Trophoblast cell (in vitro differentiated cells and primary cell): Measurements from ENCODE around the gene LRRC59.

Source experiments
- DNase-seq, 2 donors: peaks; one replicate each; pipeline ENCODE4 v3.0.0-alpha.2; 2016
- H2AFZ ChIP-seq: 2 replicates; pipeline ENCODE4 v1.6.1; 2013; ENCODE audit warnings: low read length, moderate library complexity, mild to moderate bottlenecking; ENCODE audit not compliant: insufficient read depth, poor library complexity
- H2AK5ac ChIP-seq: 2 replicates; pipeline ENCODE4 v1.6.1; 2013; ENCODE audit warnings: mild to moderate bottlenecking, low read length
- H2BK120ac ChIP-seq: 2 replicates; pipeline ENCODE4 v1.6.1; 2013; ENCODE audit warnings: low read length, mild to moderate bottlenecking, moderate library complexity; ENCODE audit not compliant: insufficient read depth, poor library complexity
- H2BK12ac ChIP-seq: 2 replicates; pipeline ENCODE4 v1.6.1; 2013; ENCODE audit warnings: mild to moderate bottlenecking, low read length, moderate library complexity
- H2BK5ac ChIP-seq: 2 replicates; pipeline ENCODE4 v1.6.1; 2013; ENCODE audit warnings: low read length, low read depth, moderate library complexity, mild to moderate bottlenecking; ENCODE audit not compliant: poor library complexity
- H3K14ac ChIP-seq: 2 replicates; pipeline ENCODE4 v1.6.1; 2013; ENCODE audit warnings: mild to moderate bottlenecking, low read length
- H3K18ac ChIP-seq: 2 replicates; pipeline ENCODE4 v1.6.1; 2013; ENCODE audit warnings: mild to moderate bottlenecking, low read length
- H3K23ac ChIP-seq: 2 replicates; pipeline ENCODE4 v1.6.1; 2013; ENCODE audit warnings: low read length
- H3K27ac ChIP-seq: 2 replicates; pipeline ENCODE4 v1.5.1; 2013; ENCODE audit warnings: low read depth, mild to moderate bottlenecking, inconsistent platforms, low read length, moderate library complexity
- H3K27me3 ChIP-seq: 2 replicates; pipeline ENCODE4 v1.6.1; 2013; ENCODE audit warnings: inconsistent platforms, mild to moderate bottlenecking, low read length, moderate library complexity; ENCODE audit not compliant: insufficient read depth
- H3K36me3 ChIP-seq, 2 experiments: 1 replicate in 1 of 2; 2 replicates in 1 of 2; pipeline ENCODE4 v1.6.1; 2013; ENCODE audit warnings: low read length in 2 of 2, mild to moderate bottlenecking in 2 of 2, moderate library complexity in 1 of 2; ENCODE audit not compliant: insufficient read depth in 2 of 2, control insufficient read depth in 1 of 2
- H3K4ac ChIP-seq: 2 replicates; pipeline ENCODE4 v1.6.1; 2013; ENCODE audit warnings: low read depth, mild to moderate bottlenecking, low read length, moderate library complexity
- H3K4me1 ChIP-seq, 2 experiments: 1 replicate in 1 of 2; 2 replicates in 1 of 2; pipeline ENCODE4 v1.6.1; 2013; ENCODE audit warnings: low read length in 2 of 2, mild to moderate bottlenecking in 2 of 2, moderate library complexity in 1 of 2; ENCODE audit not compliant: insufficient read depth in 2 of 2, control insufficient read depth in 1 of 2
- H3K4me2 ChIP-seq: 2 replicates; pipeline ENCODE4 v1.6.1; 2013; ENCODE audit warnings: inconsistent platforms, mild to moderate bottlenecking, low read length, moderate library complexity
- H3K4me3 ChIP-seq: 2 replicates; pipeline ENCODE4 v1.5.1; 2013; ENCODE audit warnings: mild to moderate bottlenecking, low read depth, low read length, inconsistent platforms
- H3K79me1 ChIP-seq: one replicate; pipeline ENCODE4 v1.6.1; 2013; ENCODE audit warnings: low read length
- H3K79me2 ChIP-seq: 2 replicates; pipeline ENCODE4 v1.6.1; 2013; ENCODE audit warnings: low read length, mild to moderate bottlenecking; ENCODE audit not compliant: control insufficient read depth, insufficient read depth, poor library complexity
- H3K9ac ChIP-seq: 2 replicates; pipeline ENCODE4 v1.6.1; 2013; ENCODE audit warnings: mild to moderate bottlenecking, low read length
- H3K9me3 ChIP-seq: 2 replicates; pipeline ENCODE4 v1.6.1; 2013; ENCODE audit warnings: low read depth, mild to moderate bottlenecking, control low read depth, inconsistent platforms, low read length; ENCODE audit not compliant: insufficient read depth
- H4K12ac ChIP-seq: 2 replicates; pipeline ENCODE4 v1.6.1; 2013; ENCODE audit warnings: low read depth, mild to moderate bottlenecking, low read length, moderate library complexity
- H4K8ac ChIP-seq: 2 replicates; pipeline ENCODE4 v1.6.1; 2013; ENCODE audit warnings: low read depth, mild to moderate bottlenecking, low read length, moderate library complexity
- H4K91ac ChIP-seq: one replicate; pipeline ENCODE4 v1.6.1; 2013; ENCODE audit warnings: low read depth, mild to moderate bottlenecking, low read length, moderate library complexity
- WGBS: extraction: QIAGEN DNeasy Blood & Tissue Kit; methylation state at CpG from one replicate; pipeline ENCODE4 v1.1.7; 2013; ENCODE audit warnings: missing lambda C conversion rate; ENCODE audit not compliant: insufficient read length, insufficient coverage; ENCODE audit errors: extremely low coverage; 5-methylcytosine and 5-hydroxymethylcytosine counted together

LRRC59 gene

GRCh38 chr17:50348522-50349242, 48.6 kb downstream of the LRRC59 start:
- Histone ChIP-seq H3K23ac (no peak overlapping the region), H3K9ac (no peak overlapping the region), H4K91ac (no peak overlapping the region), H3K14ac (no peak overlapping the region), H4K12ac (no peak overlapping the region), H3K79me1 (peaks cover 12% of the 10 kb centered on the region), H3K4me2 (no peak overlapping the region), H3K27ac (no peak overlapping the region), H3K4ac (no peak overlapping the region), H3K79me2 (peaks cover 8% of the 10 kb centered on the region), H2BK5ac (no peak overlapping the region), H2AK5ac (no peak overlapping the region), H2AFZ (no peak overlapping the region), H3K36me3 (peaks cover 3 to 13% of the 10 kb centered on the region in 2 experiments), H4K8ac (no peak overlapping the region), H3K18ac (no peak overlapping the region), H3K9me3 (no peaks in the 10 kb centered on the region), H2BK12ac (no peak overlapping the region), H3K27me3 (no peaks in the 10 kb centered on the region), H3K4me3 (no peak overlapping the region), H3K4me1 (peaks cover 14 to 15% of the 10 kb centered on the region in 2 experiments), H2BK120ac (no peak overlapping the region)
- no CpG with 5 or more reads among the region's 7 CpGs for WGBS
- no peak for DNase-seq

- H4K8ac ChIP-seq, result no peak overlapping the region
- H3K9me3 ChIP-seq, result no peaks in the 10 kb centered on the region
- no peak overlapping the region for H4K91ac ChIP-seq
- no CpG with 5 or more reads among the region's 3 CpGs for WGBS
- no peak overlapping the region for H2AFZ ChIP-seq
- no peak overlapping the region for H3K9ac ChIP-seq
- H3K79me1 ChIP-seq, result peaks cover 12% of the 10 kb centered on the region
- peaks cover 8% of the 10 kb centered on the region for H3K79me2 ChIP-seq
- H3K4me1 ChIP-seq, result peaks cover 14 to 15% of the 10 kb centered on the region in 2 experiments
- H3K14ac ChIP-seq, result no peak overlapping the region
- no peak overlapping the region for H3K27ac ChIP-seq
- H4K12ac ChIP-seq, result no peak overlapping the region
- H2BK12ac ChIP-seq, result no peak overlapping the region
- no peak overlapping the region for H2AK5ac ChIP-seq
- no peak for DNase-seq
- H3K36me3 ChIP-seq, result peaks cover 0 to 6% of the 10 kb centered on the region in 2 experiments
- H3K27me3 ChIP-seq, result no peaks in the 10 kb centered on the region
- no peak overlapping the region for H3K18ac ChIP-seq
- no peak overlapping the region for H3K4ac ChIP-seq
- no peak overlapping the region for H3K4me2 ChIP-seq
- H2BK5ac ChIP-seq, result no peak overlapping the region
- H2BK120ac ChIP-seq, result no peak overlapping the region
- no peak overlapping the region for H3K23ac ChIP-seq
- H3K4me3 ChIP-seq, result no peak overlapping the region
Observed at GRCh38 chr17:50347894-50348291, 49.4 kb downstream of the LRRC59 start.

GRCh38 chr17:50347117-50347893, 50.0 kb downstream of the LRRC59 start:
- Histone ChIP-seq H3K14ac (peak overlapping the region; percentile 24), H3K18ac (peak overlapping the region; percentile 4), H2BK12ac (no peak overlapping the region), H3K9me3 (no peaks in the 10 kb centered on the region), H3K79me2 (peaks cover 8% of the 10 kb centered on the region), H4K8ac (peak overlapping the region; percentile 91), H4K91ac (no peak overlapping the region), H3K9ac (peak overlapping the region; percentile 62), H3K23ac (no peak overlapping the region), H2BK120ac (no peak overlapping the region), H3K4me2 (peak overlapping the region; percentile 83), H2AK5ac (peak overlapping the region; percentile 42), H3K27ac (no peak overlapping the region), H3K4ac (no peak overlapping the region), H3K4me1 (peaks cover 14 to 15% of the 10 kb centered on the region in 2 experiments), H3K79me1 (peaks cover 12% of the 10 kb centered on the region), H2AFZ (no peak overlapping the region), H3K36me3 (peaks cover 0 to 2% of the 10 kb centered on the region in 2 experiments), H3K27me3 (no peaks in the 10 kb centered on the region), H4K12ac (no peak overlapping the region), H2BK5ac (no peak overlapping the region), H3K4me3 (peak overlapping the region; percentile 92)
- WGBS, result no CpG with 5 or more reads among the region's 17 CpGs
- no peak for DNase-seq

GRCh38 chr17:50346313-50347116, 50.8 kb downstream of the LRRC59 start:
- Histone ChIP-seq H4K12ac (peak overlapping the region; percentile 75), H3K27ac (peak overlapping the region; percentile 74), H3K4me3 (peak overlapping the region; percentile 92), H3K4me1 (peaks cover 14 to 15% of the 10 kb centered on the region in 2 experiments), H2AK5ac (peak overlapping the region; percentile 42), H3K18ac (peak overlapping the region; percentile 96), H2BK120ac (peak overlapping the region; percentile 5), H2BK12ac (no peak overlapping the region), H3K36me3 (no peaks in the 10 kb centered on the region), H3K79me1 (peaks cover 12% of the 10 kb centered on the region), H2BK5ac (peak overlapping the region; percentile 67), H3K27me3 (no peaks in the 10 kb centered on the region), H3K4me2 (peak overlapping the region; percentile 83), H4K91ac (peak overlapping the region; percentile 78), H3K23ac (no peak overlapping the region), H3K4ac (peak overlapping the region; percentile 38), H3K79me2 (peaks cover 8% of the 10 kb centered on the region), H3K14ac (peak overlapping the region; percentile 95), H3K9ac (peak overlapping the region; percentile 70), H4K8ac (peak overlapping the region; percentile 91), H3K9me3 (no peaks in the 10 kb centered on the region), H2AFZ (peak overlapping the region; percentile 83)
- no CpG with 5 or more reads among the region's 57 CpGs for WGBS
- peak in 1 of 2 donors; percentile 46 for DNase-seq
